A549 (cell line): Measurements from ENCODE around the gene DARS2. TPM values are rescaled to one million over a fixed set of nuclear protein-coding genes. Genes with fewer than 3 reads are reported as not detected.

Experiments
- ATAC-seq, 2 experiments: fragments of 200-7000 bp in 1 of 2; fragments of >200 bp in 1 of 2; cut with Nextera tagmentation in 1 of 2; cut with Tn5 transposase in 1 of 2; 3 replicates each; pipeline versions ENCODE4 v1.8.0 to v1.9.1; 2018 to 2020; ENCODE audit warnings: mild to moderate bottlenecking in 1 of 2, moderate library complexity in 1 of 2
- CTCF ChIA-PET: fragments of 300-600 bp; sonication (Branson Sonifier 250); formaldehyde crosslinking; extraction: SDS; loops from one replicate; lab custom pipeline; 2021; ENCODE audit warnings: antibody characterized with exemption, inconsistent platforms; lab: Yijun Ruan, JAX
- POLR2A ChIA-PET: fragments of 350-600 bp; formaldehyde crosslinking; extraction: SDS; loops from one replicate; lab custom pipeline; 2021; ENCODE audit warnings: antibody characterized with exemption, inconsistent platforms; lab: Yijun Ruan, JAX
- DNase-seq, 2 experiments: peaks; one replicate each; pipeline versions ENCODE4 v3.0.0 to v3.0.0-alpha.2; 2011 to 2016; ENCODE audit warnings: low read depth in 1 of 2, low spot score in 1 of 2
- FAIRE-seq: peaks from 2 replicates; lab custom pipeline; 2011; peaks lifted over from hg19 to GRCh38; lab: Jason Lieb, UNC
- H3K27ac ChIP-seq, 2 experiments: fragments of >200 bp; sonication (Bioruptor Twin); formaldehyde crosslinking; 3 replicates each; pipeline ENCODE4 v1.5.1; 2016 to 2017
- H3K4me1 ChIP-seq: fragments of >200 bp; sonication (Bioruptor Twin); formaldehyde crosslinking; 3 replicates; pipeline ENCODE4 v1.6.1; 2016
- H3K4me2 ChIP-seq: fragments of >200 bp; sonication (Bioruptor Twin); formaldehyde crosslinking; 3 replicates; pipeline ENCODE4 v1.6.1; 2016
- H3K4me3 ChIP-seq: fragments of >200 bp; sonication (Bioruptor Twin); formaldehyde crosslinking; 3 replicates; pipeline ENCODE4 v1.5.1; 2016
- H3K9me3 ChIP-seq: fragments of >200 bp; sonication (Bioruptor Twin); formaldehyde crosslinking; 3 replicates; pipeline ENCODE4 v1.6.1; 2016
- CEBPB ChIP-seq, 2 experiments: fragments of >200 bp in 1 of 2; sonication (Bioruptor Twin) in 1 of 2; formaldehyde crosslinking in 1 of 2; IDR thresholded peaks; 2 replicates each; pipeline ENCODE4 v1.6.1; 2012 to 2016
- JUNB ChIP-seq: fragments of >200 bp; sonication (Bioruptor Twin); formaldehyde crosslinking; IDR thresholded peaks from 2 replicates; pipeline ENCODE4 v1.6.1; 2016
- NPAS2 ChIP-seq: fragments of 250-450 bp; sonication (Bioruptor Pico); IDR thresholded peaks from 2 replicates; pipeline ENCODE4 v1.8.0; 2022; ENCODE audit warnings: mild to moderate bottlenecking, moderate library complexity, borderline replicate concordance
- RCOR1 ChIP-seq: fragments of 150-350 bp; IDR thresholded peaks from 2 replicates; pipeline ENCODE4 v1.6.1; 2014; ENCODE audit warnings: antibody characterized with exemption, low read length, low read depth
- WGBS: methylation state at CpG from one replicate; pipeline ENCODE4 v1.1.6; 2017; ENCODE audit errors: missing lambda C conversion rate; 5-methylcytosine and 5-hydroxymethylcytosine counted together
- polyA plus RNA-seq, 4 experiments: library from polyadenylated mRNA; depleted of rRNA in 3 of 4; stranded (reverse); fragments of >200 nt; fragmentation: RNase III in 1 of 4; extraction: RNeasy Plus Mini Kit Qiagen cat#74134 plus additional on column Dnase treatment in 1 of 4; gene quantifications; 2 replicates in 3 of 4; 3 replicates in 1 of 4; pipeline ENCODE4 v1.2.3, GENCODE V29; 2011 to 2017
- small RNA-seq, 6 experiments: library from RNA; depleted of rRNA; stranded (forward); fragments of <200 nt; gene quantifications; one replicate each; pipeline ENCODE3, GENCODE V24; 2012
- TF ChIP-seq, protein P1 (sequence below): fragments of 250-450 bp; sonication (Bioruptor Pico); IDR thresholded peaks from 2 replicates; pipeline ENCODE4 v1.5.0; 2021; ENCODE audit warnings: mild to moderate bottlenecking, moderate library complexity, borderline replicate concordance
- TF ChIP-seq, protein P2 (sequence below): fragments of >200 bp; sonication (Bioruptor Twin); formaldehyde crosslinking; IDR thresholded peaks from 3 replicates; pipeline ENCODE4 v1.5.1; 2016

DARS2 gene
- polyA plus RNA-seq, 2 of the 4 experiments (the other 2 are of a cell fraction), result 43.1 to 70.4 TPM

DNA sequence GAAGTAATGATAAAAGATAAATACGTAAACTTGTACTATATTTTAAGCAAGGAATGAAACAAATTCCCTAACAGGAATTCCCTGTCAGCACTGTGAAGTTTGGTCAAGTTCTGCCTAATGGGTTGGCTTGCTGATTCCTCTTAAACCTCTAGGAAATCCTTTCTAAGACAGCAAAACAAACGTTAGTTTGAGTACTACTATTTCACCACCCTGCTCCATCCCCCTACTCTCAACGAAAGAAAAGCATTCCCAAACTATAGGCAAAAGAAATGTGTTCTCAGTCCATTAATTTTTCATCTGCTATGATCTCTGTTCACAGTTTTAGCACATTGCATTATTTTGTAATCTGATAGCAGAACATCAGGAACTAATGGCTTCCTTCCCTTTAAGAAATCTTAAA, 76.5 kb downstream of the DARS2 start (continued):
- TF ChIP-seq, protein P1, sequence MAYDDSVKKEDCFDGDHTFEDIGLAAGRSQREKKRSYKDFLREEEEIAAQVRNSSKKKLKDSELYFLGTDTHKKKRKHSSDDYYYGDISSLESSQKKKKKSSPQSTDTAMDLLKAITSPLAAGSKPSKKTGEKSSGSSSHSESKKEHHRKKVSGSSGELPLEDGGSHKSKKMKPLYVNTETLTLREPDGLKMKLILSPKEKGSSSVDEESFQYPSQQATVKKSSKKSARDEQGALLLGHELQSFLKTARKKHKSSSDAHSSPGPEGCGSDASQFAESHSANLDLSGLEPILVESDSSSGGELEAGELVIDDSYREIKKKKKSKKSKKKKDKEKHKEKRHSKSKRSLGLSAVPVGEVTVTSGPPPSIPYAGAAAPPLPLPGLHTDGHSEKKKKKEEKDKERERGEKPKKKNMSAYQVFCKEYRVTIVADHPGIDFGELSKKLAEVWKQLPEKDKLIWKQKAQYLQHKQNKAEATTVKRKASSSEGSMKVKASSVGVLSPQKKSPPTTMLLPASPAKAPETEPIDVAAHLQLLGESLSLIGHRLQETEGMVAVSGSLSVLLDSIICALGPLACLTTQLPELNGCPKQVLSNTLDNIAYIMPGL (CRISPR knock-in tag), result no peak
- TF ChIP-seq NPAS2 (CRISPR knock-in tag), result no peak
- TF ChIP-seq RCOR1, result no peak
- no peak for TF ChIP-seq JUNB

DNA sequence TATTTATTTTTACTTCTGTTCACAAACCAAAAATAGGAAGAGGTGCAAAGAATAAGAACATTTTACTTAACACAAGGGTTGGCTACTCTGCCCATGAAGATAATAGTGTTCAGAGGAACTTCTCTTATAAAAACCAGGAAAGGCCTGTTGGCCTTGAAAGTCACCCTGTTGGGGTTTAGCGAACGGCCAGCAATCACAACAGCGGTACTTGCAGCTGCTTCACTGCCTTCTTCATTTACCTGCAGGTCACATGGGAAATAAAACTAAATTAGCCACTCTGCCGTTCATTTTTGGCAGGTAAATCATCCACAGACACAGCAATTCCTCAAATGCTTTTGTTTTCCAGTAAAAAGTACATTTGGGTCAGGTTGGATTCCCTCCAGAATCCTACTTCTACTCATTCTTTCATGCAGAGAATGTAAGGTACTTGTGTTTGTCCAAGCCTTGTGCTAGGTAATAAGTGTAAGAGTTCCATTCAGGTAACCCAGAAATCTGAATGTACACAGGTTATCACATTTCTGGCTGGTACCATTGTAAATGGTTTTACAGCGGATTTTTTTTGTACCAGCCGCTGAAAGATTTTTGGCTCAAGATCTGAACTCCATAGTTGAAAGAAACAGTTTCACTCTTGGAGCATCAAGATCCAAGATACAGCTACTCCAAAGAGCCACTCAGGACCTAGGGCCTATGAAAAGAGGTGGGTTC, 79.5 kb downstream of the DARS2 start:
- H3K4me2 ChIP-seq, result no peak overlapping the region
- CTCF ChIA-PET, result interaction anchor here (0.6 to 1.0 kb wide), 2 partner anchors 11 to 12 kb away, joined by 3 read pairs; no protein-coding TSS in a partner anchor
- WGBS, result 88% methylated on average over 6 of the region's 6 CpGs
- TF ChIP-seq, protein P2, sequence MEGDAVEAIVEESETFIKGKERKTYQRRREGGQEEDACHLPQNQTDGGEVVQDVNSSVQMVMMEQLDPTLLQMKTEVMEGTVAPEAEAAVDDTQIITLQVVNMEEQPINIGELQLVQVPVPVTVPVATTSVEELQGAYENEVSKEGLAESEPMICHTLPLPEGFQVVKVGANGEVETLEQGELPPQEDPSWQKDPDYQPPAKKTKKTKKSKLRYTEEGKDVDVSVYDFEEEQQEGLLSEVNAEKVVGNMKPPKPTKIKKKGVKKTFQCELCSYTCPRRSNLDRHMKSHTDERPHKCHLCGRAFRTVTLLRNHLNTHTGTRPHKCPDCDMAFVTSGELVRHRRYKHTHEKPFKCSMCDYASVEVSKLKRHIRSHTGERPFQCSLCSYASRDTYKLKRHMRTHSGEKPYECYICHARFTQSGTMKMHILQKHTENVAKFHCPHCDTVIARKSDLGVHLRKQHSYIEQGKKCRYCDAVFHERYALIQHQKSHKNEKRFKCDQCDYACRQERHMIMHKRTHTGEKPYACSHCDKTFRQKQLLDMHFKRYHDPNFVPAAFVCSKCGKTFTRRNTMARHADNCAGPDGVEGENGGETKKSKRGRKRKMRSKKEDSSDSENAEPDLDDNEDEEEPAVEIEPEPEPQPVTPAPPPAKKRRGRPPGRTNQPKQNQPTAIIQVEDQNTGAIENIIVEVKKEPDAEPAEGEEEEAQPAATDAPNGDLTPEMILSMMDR, result no peak
- TF ChIP-seq CEBPB (IDR thresholded peaks at IDR 0.05), result no peak
- no peak overlapping the region for H3K4me3 ChIP-seq
- H3K9me3 ChIP-seq, result no peaks in the 10 kb centered on the region
- DNase-seq, result no peak
- no peak for ATAC-seq
- POLR2A ChIA-PET, result no interaction called here
- H3K4me1 ChIP-seq, result no peaks in the 10 kb centered on the region
- no peak for FAIRE-seq
- no peak overlapping the region for H3K27ac ChIP-seq

Small RNAs within 50 kb of the gene (small RNA-seq; reads per million reads assigned to genes)
- 0 reads per million in 6 experiments for gene RF00019

Other genes starting within 250 kb of the DARS2 start
- not detected in 2 replicates for gene SLC9C2, start 221.6 kb upstream of the DARS2 start, polyA plus RNA-seq (2011; rRNA removed)
- not detected in 3 replicates for gene SLC9C2, start 221.6 kb upstream of the DARS2 start, polyA plus RNA-seq (2017; fragmentation: RNase III; extraction: RNeasy Plus Mini Kit Qiagen cat#74134 plus additional on column Dnase treatment)
- gene TEX50, start 189.3 kb upstream of the DARS2 start, polyA plus RNA-seq (2011; rRNA removed), result not detected in 2 replicates
- not detected in 3 replicates for gene TEX50, start 189.3 kb upstream of the DARS2 start, polyA plus RNA-seq (2017; fragmentation: RNase III; extraction: RNeasy Plus Mini Kit Qiagen cat#74134 plus additional on column Dnase treatment)
- 0.27 and 0.30 TPM in 2 replicates for gene ANKRD45, start 154.8 kb upstream of the DARS2 start, polyA plus RNA-seq (2011; rRNA removed)
- 0.14 to 0.18 TPM (median 0.15 TPM) in 3 replicates for gene ANKRD45, start 154.8 kb upstream of the DARS2 start, polyA plus RNA-seq (2017; fragmentation: RNase III; extraction: RNeasy Plus Mini Kit Qiagen cat#74134 plus additional on column Dnase treatment)
- 15.8 and 16.9 TPM in 2 replicates for gene KLHL20, start 109.7 kb upstream of the DARS2 start, polyA plus RNA-seq (2011; rRNA removed)
- 11.4 to 12.5 TPM (median 12.0 TPM) in 3 replicates for gene KLHL20, start 109.7 kb upstream of the DARS2 start, polyA plus RNA-seq (2017; fragmentation: RNase III; extraction: RNeasy Plus Mini Kit Qiagen cat#74134 plus additional on column Dnase treatment)
- gene CENPL, start 210 bp downstream of the DARS2 start, polyA plus RNA-seq (2011; rRNA removed), result 15.6 and 20.2 TPM in 2 replicates
- gene CENPL, start 210 bp downstream of the DARS2 start, polyA plus RNA-seq (2017; fragmentation: RNase III; extraction: RNeasy Plus Mini Kit Qiagen cat#74134 plus additional on column Dnase treatment), result 10.8 to 12.5 TPM (median 11.3 TPM) in 3 replicates
- 1,735 and 1,903 TPM in 2 replicates for gene GAS5, start 43.3 kb downstream of the DARS2 start, polyA plus RNA-seq (2011; rRNA removed)
- 376 to 421 TPM (median 410 TPM) in 3 replicates for gene GAS5, start 43.3 kb downstream of the DARS2 start, polyA plus RNA-seq (2017; fragmentation: RNase III; extraction: RNeasy Plus Mini Kit Qiagen cat#74134 plus additional on column Dnase treatment)
- gene ZBTB37, start 43.7 kb downstream of the DARS2 start, polyA plus RNA-seq (2011; rRNA removed), result 3.0 TPM in 2 replicates
- gene ZBTB37, start 43.7 kb downstream of the DARS2 start, polyA plus RNA-seq (2017; fragmentation: RNase III; extraction: RNeasy Plus Mini Kit Qiagen cat#74134 plus additional on column Dnase treatment), result 1.0 to 1.3 TPM (median 1.1 TPM) in 3 replicates
- 0.13 and 0.15 TPM in 2 replicates for gene SERPINC1, start 92.7 kb downstream of the DARS2 start, polyA plus RNA-seq (2011; rRNA removed)
- 0.05 to 0.13 TPM (median 0.05 TPM) in 3 replicates for gene SERPINC1, start 92.7 kb downstream of the DARS2 start, polyA plus RNA-seq (2017; fragmentation: RNase III; extraction: RNeasy Plus Mini Kit Qiagen cat#74134 plus additional on column Dnase treatment)
- 12.7 and 17.3 TPM in 2 replicates for gene RC3H1, start 197.7 kb downstream of the DARS2 start, polyA plus RNA-seq (2011; rRNA removed)
- gene RC3H1, start 197.7 kb downstream of the DARS2 start, polyA plus RNA-seq (2017; fragmentation: RNase III; extraction: RNeasy Plus Mini Kit Qiagen cat#74134 plus additional on column Dnase treatment), result 4.0 TPM in 3 replicates